Transverse colon (tissue), 3 donors: Measurements from ENCODE around the gene LCT.
A peak's percentile ranks its signal among the peaks of the same experiment; 100 is the strongest.

Experiments used
- CTCF ChIP-seq, 5 experiments: fragments of 200-600 bp in 3 of 5; fragments of 450-650 bp in 2 of 5; sonication (generic) in 3 of 5; IDR thresholded peaks; 1 replicate in 2 of 5; 2 replicates in 3 of 5; pipeline ENCODE4 v1.5.1; 2016 to 2017; ENCODE audit warnings: antibody characterized with exemption in 5 of 5, inconsistent platforms in 3 of 5, mild to moderate bottlenecking in 2 of 5, moderate library complexity in 1 of 5
- EP300 ChIP-seq: sonication (generic); formaldehyde crosslinking; IDR thresholded peaks from one replicate; pipeline ENCODE4 v1.6.1; 2017; ENCODE audit warnings: antibody characterized with exemption, low read depth
- POLR2A ChIP-seq: fragments of 450-650 bp; IDR thresholded peaks from one replicate; pipeline ENCODE4 v1.6.1; 2016; ENCODE audit warnings: antibody characterized with exemption, mild to moderate bottlenecking, moderate library complexity

GRCh38 chr2:135839713-135840112 is 2.7 kb upstream of the LCT start:
- TF ChIP-seq POLR2A (no peak), CTCF (IDR thresholded peaks at IDR 0.05) (no peak), EP300 (peak; percentile 6)
